ENCODE measurements around the gene SYT1. TPM values are rescaled to one million over a fixed set of nuclear protein-coding genes. Genes with fewer than 3 reads are reported as not detected.

The SYT1 gene
- total and polyA plus RNA-seq, 2 donors (not counting 1 experiment from before 2014, with no cell fraction given) = 0.60 to 1.3 TPM

GRCh38 chr12:79294590-79294989 lies 430.0 kb downstream of the SYT1 start:
- Mint-ChIP-seq H3K27me3 (no peaks in the 10 kb centered on the region), H3K4me3 (no peak overlapping the region), H3K4me1 (no peaks in the 10 kb centered on the region), H3K27ac (no peak overlapping the region), H3K9me3 (ENCODE audit: insufficient read depth) (no peaks in the 10 kb centered on the region)
- Histone ChIP-seq H2AFZ (ENCODE audit: insufficient read depth, low read depth, low read length, poor library complexity, severe bottlenecking) (no peak overlapping the region), H3K79me2 (ENCODE audit: control insufficient read depth, insufficient read depth, low read length) (no peaks in the 10 kb centered on the region), H3K36me3 (replicated peaks in 1 of 2; ENCODE audit: control extremely low read depth in 1 of 2, control insufficient read depth in 1 of 2, extremely low read depth in 1 of 2, insufficient read depth in 2 of 2, low read length in 1 of 2) (no peaks in the 10 kb centered on the region), H4K20me1 (ENCODE audit: control insufficient read depth, insufficient read depth, low read length, poor library complexity, severe bottlenecking) (no peaks in the 10 kb centered on the region), H3K9ac (ENCODE audit: low read length) (no peak overlapping the region), H3K27me3 (replicated peaks in 1 of 4; ENCODE audit: control extremely low read depth in 1 of 4, control insufficient read depth in 3 of 4, insufficient read depth in 4 of 4, low read length in 3 of 4) (no peaks in the 10 kb centered on the region), H3K4me3 (ENCODE audit: control extremely low read depth in 1 of 5, extremely low read depth in 1 of 5, insufficient read depth in 1 of 5, low read depth in 2 of 5, low read length in 4 of 5) (no peak overlapping the region), H3K27ac (ENCODE audit: low read length in 2 of 2) (no peak overlapping the region), H3K9me3 (ENCODE audit: control extremely low read depth in 1 of 3, control insufficient read depth in 2 of 3, insufficient read depth in 1 of 3, low read length in 2 of 3) (no peaks in the 10 kb centered on the region), H3K4me2 (replicated peaks; ENCODE audit: low read depth, low read length, poor library complexity, severe bottlenecking) (no peak overlapping the region), H3K4me1 (ENCODE audit: control insufficient read depth in 2 of 2, insufficient read depth in 2 of 2, low read length in 2 of 2) (no peaks in the 10 kb centered on the region)
- TF ChIP-seq CTCF (IDR thresholded peaks at IDR 0.05) (no peak), EZH2 (IDR thresholded peaks at IDR 0.05; ENCODE audit: borderline replicate concordance, insufficient read depth, low read depth, low read length, poor library complexity, severe bottlenecking) (no peak)
- intact Hi-C loops (cut with micrococcal nuclease) = no loop called here
- ChIA-PET POLR2A (no interaction called here), CTCF (no interaction called here)
- DNase-seq (no peak), ATAC-seq (ENCODE audit: low read depth) (no peak)
- WGBS (ENCODE audit: insufficient coverage) = no CpG with 5 or more reads among the region's 2 CpGs

DNA sequence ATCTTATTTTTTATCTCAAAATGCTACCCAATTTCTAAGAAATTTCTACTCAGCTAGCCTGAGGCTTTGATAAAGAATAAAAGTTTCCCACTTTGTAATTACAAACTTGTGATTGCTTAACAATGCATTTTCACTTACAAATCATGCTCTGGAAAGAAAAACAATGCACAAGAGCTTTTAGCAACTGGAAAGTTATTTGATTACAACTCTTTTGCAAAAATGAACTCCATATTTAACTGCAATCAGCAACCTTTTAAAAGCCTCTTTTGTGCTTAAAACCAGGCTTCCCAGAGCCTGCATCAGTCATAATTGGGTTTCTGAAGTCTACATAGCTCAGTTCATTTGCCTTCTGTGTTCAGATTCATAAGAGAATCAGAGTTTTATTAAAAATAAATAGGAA lies 431.0 kb downstream of the SYT1 start:
- Mint-ChIP-seq H3K4me1 (no peaks in the 10 kb centered on the region), H3K27ac (no peak overlapping the region), H3K4me3 (no peak overlapping the region), H3K9me3 (ENCODE audit: insufficient read depth) (no peaks in the 10 kb centered on the region), H3K27me3 (no peaks in the 10 kb centered on the region)
- Histone ChIP-seq H3K9me3 (ENCODE audit: control extremely low read depth in 1 of 3, control insufficient read depth in 2 of 3, insufficient read depth in 1 of 3, low read length in 2 of 3) (no peaks in the 10 kb centered on the region), H3K36me3 (replicated peaks in 1 of 2; ENCODE audit: control extremely low read depth in 1 of 2, control insufficient read depth in 1 of 2, extremely low read depth in 1 of 2, insufficient read depth in 2 of 2, low read length in 1 of 2) (no peaks in the 10 kb centered on the region), H3K4me3 (ENCODE audit: control extremely low read depth in 1 of 5, extremely low read depth in 1 of 5, insufficient read depth in 1 of 5, low read depth in 2 of 5, low read length in 4 of 5) (no peak overlapping the region), H3K27me3 (replicated peaks in 1 of 4; ENCODE audit: control extremely low read depth in 1 of 4, control insufficient read depth in 3 of 4, insufficient read depth in 4 of 4, low read length in 3 of 4) (no peaks in the 10 kb centered on the region), H3K9ac (ENCODE audit: low read length) (no peak overlapping the region), H3K4me1 (ENCODE audit: control insufficient read depth in 2 of 2, insufficient read depth in 2 of 2, low read length in 2 of 2) (no peaks in the 10 kb centered on the region), H3K4me2 (replicated peaks; ENCODE audit: low read depth, low read length, poor library complexity, severe bottlenecking) (no peak overlapping the region), H3K79me2 (ENCODE audit: control insufficient read depth, insufficient read depth, low read length) (no peaks in the 10 kb centered on the region), H3K27ac (ENCODE audit: low read length in 2 of 2) (no peak overlapping the region), H2AFZ (ENCODE audit: insufficient read depth, low read depth, low read length, poor library complexity, severe bottlenecking) (no peak overlapping the region), H4K20me1 (ENCODE audit: control insufficient read depth, insufficient read depth, low read length, poor library complexity, severe bottlenecking) (no peaks in the 10 kb centered on the region)
- intact Hi-C loops (cut with micrococcal nuclease) = no loop called here
- CTCF ChIA-PET = no interaction called here
- ATAC-seq (ENCODE audit: low read depth) (no peak), DNase-seq (no peak)
- POLR2A ChIA-PET = no interaction called here
- TF ChIP-seq CTCF (IDR thresholded peaks at IDR 0.05) (no peak), EZH2 (IDR thresholded peaks at IDR 0.05; ENCODE audit: borderline replicate concordance, insufficient read depth, low read depth, low read length, poor library complexity, severe bottlenecking) (no peak)

All from B cell (primary cell).